HG03378 (cell line): ENCODE results near the gene ABCC3.

Experiments used
- ATAC-seq: cut with Tn5 transposase; IDR thresholded peaks from one replicate; pipeline ENCODE4 v1.9.1; 2021; ENCODE audit warnings: mild to moderate bottlenecking, moderate library complexity; ENCODE audit not compliant: unreplicated experiment

ABCC3 gene

GRCh38 chr17:50641357-50641756 is 6.7 kb downstream of the ABCC3 start:
- no peak for ATAC-seq

- ATAC-seq = no peak
Measured at GRCh38 chr17:50642071-50642721, 7.5 kb downstream of the ABCC3 start.

GRCh38 chr17:50642722-50643656 is 8.3 kb downstream of the ABCC3 start:
- no peak for ATAC-seq

GRCh38 chr17:50645748-50646682 is 11.3 kb downstream of the ABCC3 start:
- no peak for ATAC-seq

GRCh38 chr17:50647187-50647586 is 12.5 kb downstream of the ABCC3 start:
- no peak for ATAC-seq

- no peak for ATAC-seq
Measured at GRCh38 chr17:50649042-50649908, 14.6 kb downstream of the ABCC3 start.

GRCh38 chr17:50651661-50652060 is 17.0 kb downstream of the ABCC3 start:
- ATAC-seq = no peak

GRCh38 chr17:50653738-50654137 is 19.1 kb downstream of the ABCC3 start:
- no peak for ATAC-seq

GRCh38 chr17:50656509-50656908 is 21.8 kb downstream of the ABCC3 start:
- ATAC-seq = no peak

GRCh38 chr17:50657054-50657453 is 22.4 kb downstream of the ABCC3 start:
- no peak for ATAC-seq

- ATAC-seq = no peak
Measured at GRCh38 chr17:50657627-50658026, 22.9 kb downstream of the ABCC3 start.

- no peak for ATAC-seq
Measured at GRCh38 chr17:50658616-50659015, 23.9 kb downstream of the ABCC3 start.

GRCh38 chr17:50659179-50659578 is 24.5 kb downstream of the ABCC3 start:
- no peak for ATAC-seq

GRCh38 chr17:50660042-50660886 is 25.6 kb downstream of the ABCC3 start:
- no peak for ATAC-seq

GRCh38 chr17:50660887-50661345 is 26.2 kb downstream of the ABCC3 start:
- no peak for ATAC-seq

- no peak for ATAC-seq
Measured at GRCh38 chr17:50661348-50661747, 26.7 kb downstream of the ABCC3 start.

- no peak for ATAC-seq
Measured at GRCh38 chr17:50661795-50662391, 27.2 kb downstream of the ABCC3 start.

- no peak for ATAC-seq
Measured at GRCh38 chr17:50662632-50663225, 28.0 kb downstream of the ABCC3 start.
